A172 (cell line): Measurements from ENCODE around the gene FREY1. TPM values are rescaled to one million over a fixed set of nuclear protein-coding genes. Genes with fewer than 3 reads are reported as not detected.

Experiments
- DNase-seq: peaks from one replicate; pipeline ENCODE4 v3.0.0-alpha.2; 2015; ENCODE audit warnings: low spot score
- total RNA-seq: library from RNA; depleted of rRNA; stranded (reverse); fragments of >200 nt; shearing (Covaris generic); gene quantifications from 2 replicates; pipeline ENCODE4 v1.2.3, GENCODE V29; 2014; rRNA removed

FREY1 gene, protein sequence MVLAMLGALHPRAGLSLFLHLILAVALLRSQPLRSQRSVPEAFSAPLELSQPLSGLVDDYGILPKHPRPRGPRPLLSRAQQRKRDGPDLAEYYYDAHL
- 0.24 and 0.26 TPM in 2 replicates for total RNA-seq

DNA sequence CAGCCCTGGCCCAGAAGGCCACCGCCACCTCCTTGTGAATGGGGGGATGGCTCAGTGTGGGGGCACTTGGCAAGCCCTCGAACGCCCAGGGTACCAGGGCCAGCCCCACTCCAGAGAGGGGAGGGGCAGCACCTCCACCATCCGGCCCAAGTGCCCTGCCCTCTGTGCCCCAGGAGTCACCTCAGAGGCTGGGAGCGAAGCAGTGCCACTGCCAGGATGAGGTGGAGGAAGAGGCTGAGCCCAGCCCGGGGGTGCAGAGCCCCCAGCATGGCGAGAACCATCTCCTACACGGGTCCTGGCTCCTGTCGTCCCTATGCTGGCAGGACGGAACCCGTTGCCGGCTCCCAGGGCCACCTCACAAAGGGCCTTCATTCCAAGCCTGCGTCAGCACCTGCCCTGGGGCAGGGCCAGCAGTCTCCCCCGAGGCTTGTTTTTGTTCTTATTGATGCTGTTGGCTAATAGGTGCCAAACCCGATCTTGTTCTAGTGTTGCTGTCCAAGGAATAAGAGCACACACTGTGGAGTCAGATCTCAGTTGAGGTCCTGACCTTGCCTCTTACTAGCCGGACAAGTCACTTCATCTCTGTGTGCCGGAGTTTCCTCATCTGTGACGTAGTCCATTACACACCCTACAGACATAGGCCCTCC lies at the start of gene FREY1:
Gene FREY1, minus strand, starts transcription at position 307 of the 647 bp plus-strand sequence. Its CDS starts 26 bp downstream, at position 281.
- no peak for DNase-seq

DNA sequence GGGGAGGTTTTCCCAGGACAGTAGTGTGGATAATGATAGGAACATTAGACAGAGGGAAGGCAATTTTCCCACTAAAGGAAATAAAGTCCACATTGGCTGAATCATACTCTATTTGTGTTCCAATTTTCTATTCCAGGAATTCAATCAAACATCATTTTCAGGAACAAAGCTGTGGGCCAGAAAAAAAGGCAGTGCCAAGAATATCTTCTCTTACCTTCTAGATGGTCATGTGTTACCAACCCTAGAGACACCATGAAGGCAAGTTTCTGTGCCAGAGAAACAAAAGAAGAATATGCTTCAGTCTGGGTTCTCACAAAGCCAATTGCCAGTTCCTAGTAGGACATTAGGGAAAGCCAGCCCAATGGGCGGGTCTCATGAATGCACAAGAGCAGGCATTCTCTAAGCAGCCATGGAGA lies 42.9 kb upstream of the FREY1 start:
- DNase-seq, result no peak

DNA sequence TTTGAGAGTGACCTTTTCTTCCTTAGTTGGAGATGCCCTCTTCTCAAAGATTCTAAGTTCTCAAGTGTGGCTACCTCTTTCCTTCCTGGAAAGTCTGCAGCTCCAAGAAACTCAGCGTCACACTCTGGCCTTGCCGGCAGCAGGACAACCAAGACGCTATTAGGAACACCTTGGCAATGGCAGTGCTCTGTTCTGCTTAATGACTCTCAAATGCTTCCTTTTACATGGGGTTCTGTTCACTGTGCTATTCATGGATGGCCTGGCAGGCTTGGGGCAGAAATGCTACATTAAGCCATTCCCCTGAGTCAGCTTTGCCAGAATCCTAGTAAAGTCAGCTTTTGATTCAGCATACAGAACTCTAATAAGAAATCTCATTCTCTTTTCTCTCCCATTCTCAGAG lies 41.3 kb upstream of the FREY1 start:
- no peak for DNase-seq

DNA sequence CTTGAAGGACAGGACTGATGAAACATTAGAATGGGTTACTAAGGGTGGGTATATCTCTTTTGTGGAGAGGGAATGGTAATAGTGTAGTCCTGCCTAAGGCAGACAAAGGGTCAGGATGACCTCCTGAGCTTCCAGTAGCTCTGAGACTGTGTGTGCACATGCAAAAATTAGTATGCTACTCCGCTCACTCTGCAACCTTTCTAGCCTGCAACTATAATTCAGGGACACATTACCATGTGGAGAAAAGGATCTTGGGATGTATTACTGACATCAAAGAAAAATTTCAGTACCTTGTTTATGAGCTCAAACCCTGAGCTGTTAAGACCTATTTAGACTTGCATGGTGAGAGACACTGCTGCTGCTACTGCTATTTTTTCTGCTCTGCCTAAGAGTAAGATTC lies 40.8 kb upstream of the FREY1 start:
- no peak for DNase-seq

DNA sequence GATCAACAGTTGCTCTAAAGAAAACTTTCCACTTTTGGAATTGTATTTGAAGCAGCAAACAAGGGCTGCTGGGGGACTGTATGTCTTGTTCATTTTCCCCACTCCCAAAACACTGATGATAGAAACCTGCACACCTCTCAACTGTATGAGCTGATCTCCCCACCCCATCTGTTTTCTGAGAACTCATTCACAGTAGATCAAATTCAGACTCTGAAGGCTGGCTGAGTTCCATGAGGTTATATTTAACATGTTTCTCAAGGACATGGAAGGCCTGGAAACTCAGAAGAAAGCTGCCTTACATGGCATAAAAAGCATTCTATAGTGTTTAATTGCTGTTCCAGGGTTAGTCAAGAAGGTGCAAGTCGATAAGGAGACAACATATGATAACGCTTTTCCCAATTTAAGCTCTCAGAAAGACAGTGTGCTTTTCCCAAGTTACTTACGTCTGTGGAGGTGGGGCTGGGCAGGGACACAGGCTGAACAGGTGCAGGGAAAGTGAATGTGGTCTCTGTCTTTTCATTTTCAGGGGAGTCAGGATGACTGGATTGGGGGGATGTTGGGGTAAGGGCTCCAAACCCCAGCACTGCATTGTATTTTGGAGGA lies 38.4 kb upstream of the FREY1 start:
- DNase-seq, result no peak

DNA sequence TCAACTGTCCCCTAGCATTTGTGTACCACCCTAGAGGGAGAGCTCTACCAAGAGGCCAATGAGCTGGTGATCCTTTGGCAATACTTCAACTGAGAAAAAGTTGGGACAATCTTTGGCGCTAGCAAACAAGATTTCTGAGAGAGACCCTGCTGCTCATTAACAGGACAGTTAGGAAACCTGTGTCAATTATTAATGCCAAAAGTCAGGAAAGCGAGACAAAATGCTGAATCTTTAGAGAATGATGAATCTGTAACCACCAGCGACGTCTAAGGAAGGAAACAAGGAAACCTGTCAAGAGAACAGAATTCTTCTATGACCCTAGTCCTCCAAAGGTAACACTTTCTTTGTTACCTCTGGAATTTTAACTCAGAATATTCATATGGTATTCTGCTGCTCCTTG lies 35.3 kb upstream of the FREY1 start:
- DNase-seq, result no peak

DNA sequence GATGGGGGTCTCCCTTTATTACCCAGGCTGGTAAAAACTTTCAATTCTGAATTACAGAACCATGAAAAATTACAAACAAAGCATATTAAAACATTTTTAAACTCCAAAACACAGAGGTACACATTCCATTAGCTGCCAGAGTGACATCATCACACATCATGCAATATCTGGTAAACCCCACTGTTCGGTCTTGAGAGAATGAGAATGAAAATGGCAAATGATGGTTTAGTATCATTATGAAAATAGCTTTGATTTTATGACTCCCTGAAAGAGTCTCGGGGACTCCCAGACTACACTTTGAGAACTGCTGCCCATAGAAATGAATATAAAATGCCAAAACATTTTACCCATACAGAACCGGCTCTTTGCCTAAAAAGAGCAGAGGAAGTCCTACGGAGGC lies 34.2 kb upstream of the FREY1 start:
- DNase-seq, result no peak

DNA sequence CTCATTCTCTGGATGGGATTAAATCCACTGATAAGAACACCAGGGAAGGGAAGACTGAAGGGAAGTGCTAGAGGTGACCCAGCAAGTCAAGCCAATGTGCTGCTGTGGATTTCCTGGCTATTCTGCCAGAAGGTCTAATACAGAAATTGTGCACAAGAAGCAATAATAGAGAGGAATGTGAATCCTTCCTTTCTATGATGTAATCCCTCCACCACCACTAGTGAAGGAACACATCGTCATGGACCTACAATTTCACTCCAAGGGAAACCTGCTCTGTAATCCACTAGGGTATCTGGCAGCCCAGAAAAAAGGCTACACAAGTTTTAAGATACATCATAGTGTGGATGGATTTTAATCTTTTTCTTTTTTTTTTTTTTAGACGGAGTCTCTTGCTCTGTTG lies 32.8 kb upstream of the FREY1 start:
- no peak for DNase-seq

DNA sequence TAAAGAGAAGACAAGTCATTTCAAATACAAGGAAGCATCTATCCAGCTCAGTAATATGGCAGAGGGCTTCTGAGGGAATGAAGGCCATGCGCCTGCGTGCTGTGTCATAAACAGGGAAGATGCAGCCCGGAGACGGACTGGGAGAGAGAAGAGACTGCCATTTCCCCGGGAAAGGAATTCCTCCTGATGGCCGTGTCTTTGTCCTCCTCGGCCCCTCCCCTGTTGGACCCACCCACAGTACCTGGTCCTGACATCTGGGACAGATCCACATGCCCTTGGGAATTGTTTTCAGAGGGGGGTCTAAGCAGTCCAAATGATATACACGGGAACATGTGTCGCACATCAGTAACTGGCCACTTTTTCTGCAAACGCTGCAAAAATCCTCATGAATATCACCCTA lies 30.8 kb upstream of the FREY1 start:
- DNase-seq, result no peak

DNA sequence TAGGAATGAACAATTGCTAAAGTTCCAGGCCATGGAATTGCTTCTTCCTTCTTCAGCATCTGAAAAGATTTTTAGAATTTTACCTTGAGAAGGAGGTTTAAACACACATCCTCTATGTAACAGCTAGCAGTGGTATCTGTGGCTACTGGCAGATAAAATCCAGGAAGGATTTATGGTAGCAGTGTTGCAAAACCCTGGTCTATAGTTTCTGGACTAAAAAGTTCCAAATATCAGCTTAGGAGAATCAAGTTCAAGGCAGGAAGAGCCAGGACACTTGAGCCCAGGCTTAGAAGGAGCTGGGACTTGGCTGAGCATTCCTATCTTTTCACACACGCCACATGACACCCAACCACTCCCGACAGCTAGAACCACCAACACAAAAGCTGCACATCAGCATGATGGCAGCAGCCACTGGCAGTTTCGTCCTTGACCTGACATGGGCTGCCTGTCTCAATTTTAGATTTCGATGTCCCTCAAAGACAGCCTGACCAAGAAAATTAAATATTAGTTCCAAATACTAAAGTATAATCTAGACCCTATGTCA lies 29.5 kb upstream of the FREY1 start:
- DNase-seq, result no peak

DNA sequence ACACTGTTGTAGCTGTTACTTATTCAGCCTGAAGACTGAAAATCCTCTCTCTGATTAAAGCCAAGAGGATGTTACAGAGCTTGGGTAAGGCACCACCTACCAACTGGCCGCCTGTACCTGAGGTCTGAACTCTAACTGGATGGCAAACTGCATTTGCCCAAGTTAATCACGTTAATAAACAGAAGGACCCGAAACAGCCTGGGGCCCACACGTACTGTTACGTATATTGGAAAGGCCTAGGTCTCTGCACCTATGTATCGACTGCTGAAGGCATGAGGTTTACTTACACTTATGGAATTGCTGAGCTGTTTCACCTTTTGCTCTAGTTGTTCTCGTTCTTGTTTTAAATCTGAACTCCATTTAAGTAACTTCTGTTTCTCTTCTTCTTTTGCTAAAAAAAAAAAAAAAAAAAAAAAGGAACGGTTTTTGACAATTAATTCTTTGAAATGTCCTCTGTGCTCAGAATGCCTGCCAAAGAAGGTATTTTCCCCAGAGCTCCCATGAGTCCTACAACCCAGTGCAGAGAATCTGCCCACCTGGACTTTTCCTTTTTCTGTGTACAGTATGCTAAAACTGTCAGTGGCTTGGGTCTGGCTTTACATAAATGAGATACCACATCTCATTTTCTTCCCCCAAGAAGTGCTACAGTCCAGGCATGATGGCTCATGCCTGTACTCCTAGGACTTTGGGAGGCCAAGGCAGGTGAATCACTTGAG lies 28.4 kb upstream of the FREY1 start:
- no peak for DNase-seq

DNA sequence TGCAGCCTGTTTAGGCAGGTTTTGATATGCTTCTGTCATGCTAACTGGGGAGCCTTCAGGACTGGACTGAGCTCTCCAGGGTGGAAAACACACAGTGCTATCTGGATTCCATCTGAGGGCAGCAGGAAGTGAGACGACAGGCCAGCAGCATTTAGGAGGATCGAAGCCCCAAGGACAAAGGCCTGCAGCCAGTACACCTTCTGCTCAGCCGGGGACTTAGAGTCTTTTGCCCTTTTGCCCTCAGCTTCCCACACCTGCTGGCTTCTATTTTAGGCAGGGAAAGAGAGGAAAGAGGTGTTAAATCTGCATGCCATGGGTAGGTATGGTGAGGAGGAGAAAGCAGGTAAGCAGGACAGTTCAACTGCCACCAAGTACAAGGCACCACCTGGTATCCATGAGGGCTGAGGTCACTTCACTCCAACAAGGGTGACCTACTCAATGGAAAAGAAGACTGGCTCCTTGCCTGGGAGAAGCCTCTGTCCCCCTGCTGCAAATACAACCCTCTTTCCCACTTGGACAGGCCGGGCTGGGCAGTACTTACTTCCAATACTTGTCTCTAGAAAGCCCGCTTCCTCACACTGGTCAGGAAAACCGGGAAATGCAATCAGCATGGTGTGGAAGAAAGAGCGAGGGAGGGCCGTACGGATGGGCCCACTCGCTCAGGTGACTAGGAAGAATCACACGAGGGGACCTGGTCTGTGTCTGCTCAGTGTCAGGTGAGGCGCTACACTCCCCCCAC lies 27.7 kb upstream of the FREY1 start:
- DNase-seq, result no peak

DNA sequence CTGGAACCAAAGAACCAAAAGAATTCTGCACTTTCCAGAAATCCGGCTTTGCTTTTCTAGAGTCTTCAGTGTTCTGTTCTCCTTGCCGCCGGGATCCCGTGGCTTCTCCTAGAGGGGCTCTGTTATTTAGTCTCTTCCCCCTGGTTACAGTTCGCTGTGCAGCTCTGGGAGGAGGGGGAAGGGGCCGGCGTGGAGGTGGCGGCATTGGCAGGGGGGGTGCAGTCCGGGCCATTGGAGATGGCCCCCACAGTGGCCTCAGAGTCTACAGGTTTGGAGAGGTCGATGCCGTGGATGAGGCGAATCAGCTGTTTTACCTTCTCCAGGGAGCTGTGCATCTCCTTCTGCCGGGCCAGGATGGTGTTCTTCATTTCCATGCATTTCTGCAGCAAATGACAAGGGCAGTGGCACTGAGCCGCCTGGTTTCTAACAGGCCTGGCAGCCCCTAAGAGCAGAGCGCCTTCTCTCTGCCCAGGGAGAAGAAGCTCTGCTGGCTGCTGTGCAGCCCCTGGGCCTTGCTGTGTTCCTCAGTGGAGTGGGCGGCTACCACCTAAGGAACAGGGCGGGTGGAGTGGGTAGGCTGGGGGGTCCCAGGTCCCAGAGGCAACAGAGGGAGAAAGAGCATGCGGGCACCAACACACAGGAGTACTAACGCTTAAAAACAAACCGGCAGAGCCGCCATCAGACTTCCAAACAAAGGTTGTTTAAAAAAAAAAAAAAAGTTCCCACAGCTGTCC lies 26.9 kb upstream of the FREY1 start:
- no peak for DNase-seq

DNA sequence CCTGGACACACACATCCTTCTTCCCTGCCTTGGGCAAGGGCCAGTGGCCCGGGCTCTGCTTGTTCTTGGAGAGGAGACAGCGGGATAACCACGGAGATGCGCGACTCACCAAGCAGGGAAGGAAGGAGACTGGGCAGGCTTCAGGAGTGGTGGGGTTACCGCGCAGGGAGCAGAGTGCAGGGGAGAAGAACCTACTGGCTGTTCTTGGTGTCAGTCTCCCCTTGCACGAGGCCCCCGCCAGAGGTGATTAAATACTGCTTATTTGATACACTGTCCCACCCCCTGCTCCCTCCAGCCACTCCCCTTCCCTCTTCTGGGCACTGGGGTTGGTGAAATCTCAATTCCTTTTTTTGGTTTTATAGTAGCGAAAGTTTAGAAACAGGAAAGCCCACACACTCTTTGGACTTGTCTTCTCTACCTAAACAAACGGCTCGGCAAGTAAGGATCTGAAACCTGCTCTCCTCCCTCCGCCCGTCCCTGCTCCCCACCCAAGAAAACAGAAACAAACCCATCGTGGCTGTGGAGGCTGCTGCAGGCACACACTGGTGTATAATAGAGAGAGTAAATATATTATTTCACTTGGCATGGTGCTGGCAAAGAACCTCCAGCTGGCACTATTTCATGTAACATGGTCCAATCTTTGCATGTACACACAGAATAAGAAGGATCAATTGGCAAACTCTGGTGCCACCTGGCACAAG lies 26.2 kb upstream of the FREY1 start:
- peak; percentile 23 for DNase-seq

DNA sequence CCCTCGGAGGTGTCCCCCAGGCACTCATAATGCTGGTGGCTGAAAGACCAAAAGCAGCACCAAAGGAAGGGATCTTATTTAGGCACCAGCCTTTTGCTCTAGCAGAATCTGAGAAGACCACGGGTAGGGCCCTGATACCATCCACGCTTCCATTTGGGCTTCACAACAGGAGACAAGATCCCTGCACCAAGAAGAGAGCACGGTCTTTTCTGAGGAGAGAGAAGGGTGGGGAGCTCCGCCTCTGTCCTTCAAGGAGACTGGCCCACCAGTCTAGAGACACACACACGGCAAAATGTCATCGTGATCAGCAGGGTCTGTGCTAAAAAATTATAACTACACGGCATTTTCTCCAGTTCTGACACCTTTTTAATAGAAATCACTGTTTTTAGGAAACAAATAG lies 25.1 kb upstream of the FREY1 start:
- DNase-seq, result no peak

DNA sequence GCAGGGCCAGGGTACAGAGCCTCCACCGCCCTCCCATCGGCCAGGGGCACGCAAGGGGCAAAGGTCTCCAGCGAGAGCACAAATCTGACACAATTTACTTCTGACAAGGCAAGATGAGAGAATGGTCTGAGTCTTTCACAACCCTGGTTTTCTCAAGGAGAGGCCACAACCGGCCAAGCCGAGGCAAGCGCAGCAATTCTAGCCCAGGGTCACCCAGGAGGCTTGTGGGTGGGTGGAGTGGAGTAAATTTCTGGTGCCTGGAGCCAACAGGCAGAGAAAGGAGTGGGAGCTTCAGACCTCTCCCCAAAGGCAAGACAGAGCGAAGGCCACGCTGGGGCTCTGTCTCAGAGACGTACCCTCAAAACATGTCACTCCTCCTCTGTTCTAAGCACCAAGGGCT lies 24.7 kb upstream of the FREY1 start:
- DNase-seq, result no peak

DNA sequence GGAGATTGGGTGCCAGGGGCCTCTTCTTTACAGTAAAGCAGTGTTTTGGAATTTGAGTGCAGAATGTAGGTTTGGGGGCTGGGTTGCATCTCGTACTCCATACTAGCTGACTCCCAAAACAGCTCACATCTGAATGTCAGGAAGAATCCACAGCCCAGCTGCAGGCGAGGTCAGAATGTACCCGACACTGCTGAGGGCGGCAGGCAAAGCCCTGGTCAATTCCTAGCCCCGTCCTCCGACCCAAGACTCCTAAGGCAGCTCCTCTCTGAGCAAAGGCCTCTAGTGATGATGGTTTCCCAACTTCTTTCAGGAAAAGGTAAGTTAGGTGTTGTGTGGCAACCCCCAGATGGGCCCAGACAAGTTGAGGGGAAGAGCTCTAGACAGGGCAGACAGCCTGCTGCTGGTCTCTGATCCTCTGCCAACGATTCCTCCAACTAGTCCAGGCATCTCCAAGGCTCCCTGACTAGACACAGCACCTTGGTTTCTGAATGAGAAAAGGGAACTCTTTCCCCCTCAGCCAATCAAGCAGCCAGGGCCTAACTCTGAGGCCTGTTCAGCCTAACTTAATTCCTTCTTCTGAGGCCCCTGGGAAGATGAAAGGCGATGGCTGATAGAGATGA lies 24.0 kb upstream of the FREY1 start:
- DNase-seq, result no peak

DNA sequence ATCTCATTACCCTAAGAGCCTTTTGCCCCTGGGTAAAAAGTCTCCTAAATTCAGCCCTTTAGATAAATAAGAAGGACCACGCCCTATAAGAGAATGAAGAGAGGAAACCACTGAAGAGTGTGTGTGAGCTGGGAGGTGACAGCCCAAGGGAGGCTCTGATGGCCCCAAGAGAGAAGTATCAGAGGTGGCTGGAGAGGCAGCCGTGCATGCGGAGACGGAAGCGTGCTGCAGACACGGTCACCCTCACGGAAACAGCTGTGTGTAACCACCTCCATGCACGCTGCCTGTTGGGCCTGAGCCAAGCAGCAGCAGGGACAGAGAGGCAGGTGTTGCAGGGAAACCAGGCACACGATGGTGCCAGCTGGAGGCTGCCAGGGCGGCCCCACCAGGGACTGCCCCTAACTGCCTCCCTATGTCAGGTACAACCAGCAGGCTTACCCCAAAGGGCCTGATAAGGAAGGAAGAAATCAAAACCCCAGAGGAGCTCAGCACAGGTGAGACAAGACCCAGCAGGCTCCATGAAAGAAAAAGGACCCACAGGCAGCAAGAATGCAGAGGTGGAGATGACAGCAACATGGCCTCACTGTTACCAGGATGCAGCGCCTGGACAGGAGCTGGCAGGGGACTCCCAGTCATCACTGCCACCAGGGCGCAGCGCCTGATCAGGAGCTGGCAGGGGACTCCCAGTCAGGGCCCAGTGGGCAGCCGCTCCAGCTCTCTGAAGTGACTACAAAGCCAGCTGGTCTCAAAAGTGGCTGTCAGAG lies 23.1 kb upstream of the FREY1 start:
- DNase-seq, result no peak

DNA sequence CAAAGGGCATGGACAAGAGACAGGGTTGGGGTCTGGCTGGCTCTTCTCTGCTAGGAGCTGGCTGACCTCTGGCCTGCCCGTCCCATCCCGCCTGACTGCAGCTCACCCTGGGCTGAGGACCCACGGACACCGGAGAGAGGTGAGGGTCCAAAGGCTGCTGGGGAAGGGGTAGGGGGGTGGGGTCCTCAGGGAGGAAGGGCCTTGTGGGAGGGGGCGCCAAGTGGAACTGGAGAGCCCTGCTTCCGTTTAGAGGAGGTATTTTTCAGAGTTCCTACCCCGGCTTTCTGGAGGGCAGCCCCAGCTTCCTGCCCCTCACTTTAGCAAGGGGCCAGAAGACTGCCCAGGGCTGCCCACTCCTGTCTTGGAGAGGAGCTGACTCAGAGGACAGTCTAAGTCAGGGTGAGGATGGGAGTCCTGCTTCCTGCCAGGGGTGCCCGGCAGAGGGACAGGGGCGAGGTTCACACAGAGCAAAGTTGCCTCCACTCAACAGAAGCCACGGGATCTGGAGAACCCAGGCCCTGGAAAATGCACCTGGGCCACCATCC lies 22.5 kb upstream of the FREY1 start:
- peak; percentile 48 for DNase-seq
